GM12873 (cell line): ENCODE measurements around the gene PEAK1.

Experiments
- CTCF ChIP-seq: IDR thresholded peaks from 2 replicates; pipeline ENCODE4 v1.5.1; 2012; ENCODE audit warnings: low read depth, mild to moderate bottlenecking, moderate library complexity, low read length, control low read depth; ENCODE audit not compliant: insufficient read depth; ENCODE audit errors: missing control alignments

The PEAK1 gene

GRCh38 chr15:77145370-77145769 is 274.5 kb downstream of the PEAK1 start:
- no peak for TF ChIP-seq CTCF

GRCh38 chr15:77144492-77145070 is 275.3 kb downstream of the PEAK1 start:
- TF ChIP-seq CTCF = no peak

GRCh38 chr15:77144026-77144425 is 275.9 kb downstream of the PEAK1 start:
- TF ChIP-seq CTCF = no peak

GRCh38 chr15:77143616-77144015 is 276.3 kb downstream of the PEAK1 start:
- no peak for TF ChIP-seq CTCF

- TF ChIP-seq CTCF = no peak
These were observed 276.7 kb downstream of the PEAK1 start for GRCh38 chr15:77143191-77143590.

- TF ChIP-seq CTCF = no peak
These were observed 279.7 kb downstream of the PEAK1 start for GRCh38 chr15:77140220-77140619.

- no peak for TF ChIP-seq CTCF
These were observed 280.6 kb downstream of the PEAK1 start for GRCh38 chr15:77139312-77139711.
